HG03066 (cell line): Measurements from ENCODE around the gene OSBPL7.
"Not testable (repeated sequence)": the region's sequence is repeated elsewhere in the genome, so short reads cannot be mapped to it uniquely, and the experiment has no call there.

Experiments used
- ATAC-seq: cut with Tn5 transposase; IDR thresholded peaks from one replicate; pipeline ENCODE4 v1.9.1; 2021; ENCODE audit warnings: low read depth; ENCODE audit not compliant: unreplicated experiment

OSBPL7 gene

GRCh38 chr17:47776330-47777197 lies 45.0 kb downstream of the OSBPL7 start:
- no peak for ATAC-seq

- no peak for ATAC-seq
Measured at GRCh38 chr17:47774987-47775580, 46.5 kb downstream of the OSBPL7 start.

- ATAC-seq: no peak
Measured at GRCh38 chr17:47774331-47774730, 47.3 kb downstream of the OSBPL7 start.

- not testable (repeated sequence) for ATAC-seq
Measured at GRCh38 chr17:47773649-47774048, 47.9 kb downstream of the OSBPL7 start.

- no peak for ATAC-seq
Measured at GRCh38 chr17:47763913-47764582, 57.5 kb downstream of the OSBPL7 start.

- ATAC-seq: no peak
Measured at GRCh38 chr17:47762728-47763127, 58.9 kb downstream of the OSBPL7 start.

- ATAC-seq: no peak
Measured at GRCh38 chr17:47760409-47761140, 61.0 kb downstream of the OSBPL7 start.

GRCh38 chr17:47757386-47757785 lies 64.2 kb downstream of the OSBPL7 start:
- no peak for ATAC-seq
